Ectodermal cell (in vitro differentiated cells): ENCODE results near the gene MCM9.

Experiments used
- H3K27ac ChIP-seq: 2 replicates; pipeline ENCODE4 v1.7.0; 2013; ENCODE audit warnings: mild to moderate bottlenecking, low read depth, low read length; ENCODE audit not compliant: insufficient read depth, poor library complexity, severe bottlenecking
- H3K27me3 ChIP-seq: 2 replicates; pipeline ENCODE4 v1.7.0; 2013; ENCODE audit warnings: mild to moderate bottlenecking, low read length; ENCODE audit not compliant: insufficient read depth, control insufficient read depth, poor library complexity, severe bottlenecking
- H3K36me3 ChIP-seq: one replicate; pipeline ENCODE4 v1.7.0; 2013; ENCODE audit warnings: low read length; ENCODE audit not compliant: control insufficient read depth, insufficient read depth
- H3K4me1 ChIP-seq: one replicate; pipeline ENCODE4 v1.7.0; 2013; ENCODE audit warnings: low read length; ENCODE audit not compliant: control insufficient read depth, insufficient read depth
- H3K4me3 ChIP-seq: 2 replicates; pipeline ENCODE4 v1.7.0; 2013; ENCODE audit warnings: low read depth, low read length, control low read depth; ENCODE audit not compliant: insufficient read depth
- H3K9me3 ChIP-seq: 2 replicates; pipeline ENCODE4 v1.7.0; 2013; ENCODE audit warnings: mild to moderate bottlenecking, low read length, moderate library complexity; ENCODE audit not compliant: control insufficient read depth
- WGBS, 2 experiments: methylation state at CpG; one replicate each; pipeline ENCODE4 v1.1.7; 2013; ENCODE audit warnings: missing lambda C conversion rate in 2 of 2; 5-methylcytosine and 5-hydroxymethylcytosine counted together

Gene MCM9

GRCh38 chr6:118912646-118913045 is 22.3 kb downstream of the MCM9 start:
- no peak overlapping the region for H3K4me3 ChIP-seq
- H3K4me1 ChIP-seq, result no peaks in the 10 kb centered on the region
- H3K36me3 ChIP-seq, result peaks cover 29% of the 10 kb centered on the region
- 83 to 100% methylated on average over 4 to 5 of the region's 5 CpGs for WGBS, 2 experiments
- H3K27me3 ChIP-seq, result no peaks in the 10 kb centered on the region
- H3K9me3 ChIP-seq, result no peaks in the 10 kb centered on the region
- no peak overlapping the region for H3K27ac ChIP-seq

GRCh38 chr6:118908441-118908840 is 26.5 kb downstream of the MCM9 start:
- H3K4me1 ChIP-seq, result no peaks in the 10 kb centered on the region
- no peaks in the 10 kb centered on the region for H3K9me3 ChIP-seq
- no peak overlapping the region for H3K27ac ChIP-seq
- H3K27me3 ChIP-seq, result no peaks in the 10 kb centered on the region
- WGBS, 2 experiments, result no CpG with 5 or more reads among the region's 1 CpG
- H3K36me3 ChIP-seq, result peaks cover 30% of the 10 kb centered on the region
- no peak overlapping the region for H3K4me3 ChIP-seq

- H3K36me3 ChIP-seq, result peaks cover 21% of the 10 kb centered on the region
- WGBS, 2 experiments, result 96 to 98% methylated on average over 4 of the region's 4 CpGs
- no peak overlapping the region for H3K4me3 ChIP-seq
- H3K4me1 ChIP-seq, result no peaks in the 10 kb centered on the region
- H3K27me3 ChIP-seq, result no peaks in the 10 kb centered on the region
- no peaks in the 10 kb centered on the region for H3K9me3 ChIP-seq
- H3K27ac ChIP-seq, result no peak overlapping the region
These were observed 29.1 kb downstream of the MCM9 start for GRCh38 chr6:118905851-118906250.

GRCh38 chr6:118905084-118905483 is 29.9 kb downstream of the MCM9 start:
- Histone ChIP-seq H3K4me3 (no peak overlapping the region), H3K4me1 (no peaks in the 10 kb centered on the region), H3K27ac (no peak overlapping the region), H3K9me3 (no peaks in the 10 kb centered on the region), H3K36me3 (peaks cover 15% of the 10 kb centered on the region), H3K27me3 (no peaks in the 10 kb centered on the region)

GRCh38 chr6:118903691-118904090 is 31.3 kb downstream of the MCM9 start:
- Histone ChIP-seq H3K27me3 (no peaks in the 10 kb centered on the region), H3K4me1 (peaks cover 8% of the 10 kb centered on the region), H3K36me3 (peaks cover 8% of the 10 kb centered on the region), H3K4me3 (no peak overlapping the region), H3K27ac (no peak overlapping the region), H3K9me3 (no peaks in the 10 kb centered on the region)
- 86 to 95% methylated on average over 6 of the region's 6 CpGs for WGBS, 2 experiments

- Histone ChIP-seq H3K36me3 (peaks cover 8% of the 10 kb centered on the region), H3K4me1 (peaks cover 8% of the 10 kb centered on the region), H3K27me3 (no peaks in the 10 kb centered on the region), H3K4me3 (no peak overlapping the region), H3K9me3 (no peaks in the 10 kb centered on the region), H3K27ac (no peak overlapping the region)
- WGBS, 2 experiments, result 89 to 94% methylated on average over 2 of the region's 2 CpGs
These were observed 31.8 kb downstream of the MCM9 start for GRCh38 chr6:118903138-118903537.

- peaks cover 8% of the 10 kb centered on the region for H3K36me3 ChIP-seq
- no peak overlapping the region for H3K4me3 ChIP-seq
- H3K27me3 ChIP-seq, result no peaks in the 10 kb centered on the region
- H3K4me1 ChIP-seq, result peaks cover 8% of the 10 kb centered on the region
- no peaks in the 10 kb centered on the region for H3K9me3 ChIP-seq
- H3K27ac ChIP-seq, result no peak overlapping the region
These were observed 32.2 kb downstream of the MCM9 start for GRCh38 chr6:118902726-118903125.

GRCh38 chr6:118899948-118900347 is 35.0 kb downstream of the MCM9 start:
- WGBS, 2 experiments, result 58 to 66% methylated on average over 6 of the region's 6 CpGs
- Histone ChIP-seq H3K9me3 (no peaks in the 10 kb centered on the region), H3K36me3 (peaks cover 3% of the 10 kb centered on the region), H3K4me1 (peaks cover 8% of the 10 kb centered on the region), H3K27ac (no peak overlapping the region), H3K27me3 (no peaks in the 10 kb centered on the region), H3K4me3 (no peak overlapping the region)

GRCh38 chr6:118897386-118897785 is 37.6 kb downstream of the MCM9 start:
- H3K36me3 ChIP-seq, result peaks cover 3% of the 10 kb centered on the region
- no peaks in the 10 kb centered on the region for H3K27me3 ChIP-seq
- no peaks in the 10 kb centered on the region for H3K9me3 ChIP-seq
- peaks cover 8% of the 10 kb centered on the region for H3K4me1 ChIP-seq
- H3K27ac ChIP-seq, result no peak overlapping the region
- H3K4me3 ChIP-seq, result no peak overlapping the region

- Histone ChIP-seq H3K4me1 (peaks cover 8% of the 10 kb centered on the region), H3K27me3 (no peaks in the 10 kb centered on the region), H3K36me3 (peaks cover 3% of the 10 kb centered on the region), H3K27ac (peak overlapping the region; percentile 67), H3K9me3 (no peaks in the 10 kb centered on the region), H3K4me3 (peak overlapping the region; percentile 78)
- WGBS, 2 experiments, result 61 to 62% methylated on average over 5 of the region's 5 CpGs
These were observed 38.4 kb downstream of the MCM9 start for GRCh38 chr6:118896339-118897136.
